NK-92 (cell line): ENCODE measurements around the gene RAB40B.

ENCODE experiments used
- DNase-seq: peaks from one replicate; lab custom pipeline; 2025; ENCODE audit not compliant: unreplicated experiment; lab: John Stamatoyannopoulos, UW

RAB40B gene

DNA sequence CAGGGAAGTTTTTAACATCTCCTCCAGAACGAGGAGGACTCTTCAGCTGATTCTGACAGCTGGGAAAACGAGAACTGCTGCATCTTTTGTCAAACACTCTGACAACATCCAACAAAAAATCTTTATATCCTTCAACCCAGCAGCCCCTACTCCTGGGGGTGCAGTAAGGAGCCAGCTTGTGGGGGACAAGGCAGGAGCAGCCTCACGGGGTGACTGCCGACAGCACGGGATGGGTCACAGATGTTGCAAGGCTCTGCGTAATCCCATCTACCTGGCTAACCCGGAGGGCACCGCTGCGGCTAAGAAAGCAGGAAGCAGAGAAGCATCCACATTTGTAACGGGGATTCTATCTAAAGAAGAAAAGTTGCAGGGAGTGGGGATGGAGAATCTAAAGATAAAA is 78.9 kb downstream of the RAB40B start:
- no peak for DNase-seq

DNA sequence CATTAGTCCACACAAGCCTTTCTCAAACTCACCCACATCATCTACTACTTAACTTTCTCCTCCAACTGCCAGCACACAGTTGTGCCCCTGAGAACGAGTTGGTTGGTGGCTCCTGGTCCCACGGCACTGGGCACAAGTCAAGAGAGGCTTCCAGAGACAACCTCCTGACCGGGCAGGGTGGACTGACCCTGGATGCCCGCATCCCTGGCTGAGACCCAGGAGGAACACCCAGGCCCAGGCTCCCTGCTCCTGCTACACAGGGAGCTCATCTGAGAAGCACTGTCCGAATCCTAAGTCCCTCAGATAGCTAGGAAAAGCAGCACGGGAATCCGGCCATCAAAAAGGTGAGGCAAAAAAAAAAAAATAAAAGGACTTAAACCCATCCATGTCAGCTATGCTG is 79.3 kb downstream of the RAB40B start:
- no peak for DNase-seq

DNA sequence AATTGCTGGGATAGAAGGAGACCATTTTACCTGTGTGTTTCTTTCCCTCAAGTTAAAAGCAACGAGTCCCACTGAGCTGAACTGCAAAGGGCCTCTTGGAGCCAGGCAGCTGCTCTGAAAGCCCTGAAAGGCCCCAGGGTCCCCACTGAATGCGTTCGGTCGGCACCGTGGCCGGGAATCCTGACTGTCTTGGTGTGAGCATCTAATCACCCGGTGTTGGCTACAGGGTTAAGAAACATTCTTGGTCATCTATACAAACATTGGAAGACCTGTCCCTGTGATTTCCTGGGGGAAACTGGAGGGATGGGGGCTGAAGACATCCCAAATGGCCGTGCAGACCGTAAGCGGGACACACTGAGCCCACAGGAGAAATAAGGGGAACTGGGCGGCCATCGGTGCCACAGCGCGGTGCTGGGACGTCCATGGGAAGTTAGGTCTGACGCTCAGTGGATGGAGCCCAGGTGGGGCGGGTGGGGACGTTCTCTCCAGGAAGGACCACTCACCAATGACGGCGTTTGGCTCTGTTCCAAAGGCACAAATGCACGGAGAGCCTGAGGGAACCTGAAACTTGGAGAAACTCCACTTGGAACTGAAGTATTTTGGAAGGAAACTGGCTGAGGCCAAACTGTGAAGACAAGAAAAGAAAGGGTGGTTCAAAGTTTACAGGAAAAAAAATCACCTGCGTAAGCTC is 82.3 kb downstream of the RAB40B start:
- no peak for DNase-seq

DNA sequence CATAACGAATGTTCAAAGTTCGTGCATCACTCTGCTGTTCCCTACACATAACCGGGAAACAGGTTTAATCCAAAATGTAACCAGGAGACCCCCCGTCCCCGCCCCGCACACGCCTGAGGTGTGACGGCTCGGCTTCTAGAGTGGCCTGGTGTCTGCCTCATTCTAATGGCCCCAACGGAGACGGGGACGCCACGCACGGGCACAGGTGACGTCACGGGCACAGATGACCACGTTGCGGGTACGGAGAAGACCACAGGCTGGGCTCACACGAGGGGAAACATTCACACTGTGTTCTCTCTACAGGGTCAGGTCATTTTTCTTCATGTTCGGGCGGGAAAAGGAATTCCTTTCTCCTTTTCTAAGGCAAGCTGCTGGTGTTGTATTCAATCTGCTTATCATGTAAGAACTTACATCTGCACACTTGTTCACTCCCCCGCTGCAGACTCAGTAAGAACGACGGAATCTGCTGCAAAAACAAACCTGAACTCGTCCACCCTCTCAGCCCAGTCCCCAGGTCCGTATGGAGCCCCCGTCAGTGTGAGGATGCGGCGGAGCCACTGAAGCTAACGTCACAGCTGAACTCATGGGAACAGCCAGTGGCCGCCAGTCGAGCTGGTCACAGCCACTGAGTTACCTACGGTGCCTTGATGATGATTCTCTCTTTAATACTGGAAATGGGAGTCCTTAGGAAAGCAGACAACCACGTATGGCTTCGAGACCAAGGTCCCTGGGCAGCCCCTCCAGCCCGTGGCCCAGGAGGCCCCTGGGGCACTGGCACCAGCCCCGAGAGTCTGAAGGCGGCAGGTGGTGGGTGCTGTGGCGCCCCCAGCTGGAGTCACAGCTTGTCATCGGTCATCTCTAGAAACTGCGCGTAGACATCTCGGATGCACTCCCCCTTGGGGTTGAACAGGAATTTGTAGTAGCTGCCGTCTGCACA is 83.1 kb downstream of the RAB40B start:
- DNase-seq = no peak

DNA sequence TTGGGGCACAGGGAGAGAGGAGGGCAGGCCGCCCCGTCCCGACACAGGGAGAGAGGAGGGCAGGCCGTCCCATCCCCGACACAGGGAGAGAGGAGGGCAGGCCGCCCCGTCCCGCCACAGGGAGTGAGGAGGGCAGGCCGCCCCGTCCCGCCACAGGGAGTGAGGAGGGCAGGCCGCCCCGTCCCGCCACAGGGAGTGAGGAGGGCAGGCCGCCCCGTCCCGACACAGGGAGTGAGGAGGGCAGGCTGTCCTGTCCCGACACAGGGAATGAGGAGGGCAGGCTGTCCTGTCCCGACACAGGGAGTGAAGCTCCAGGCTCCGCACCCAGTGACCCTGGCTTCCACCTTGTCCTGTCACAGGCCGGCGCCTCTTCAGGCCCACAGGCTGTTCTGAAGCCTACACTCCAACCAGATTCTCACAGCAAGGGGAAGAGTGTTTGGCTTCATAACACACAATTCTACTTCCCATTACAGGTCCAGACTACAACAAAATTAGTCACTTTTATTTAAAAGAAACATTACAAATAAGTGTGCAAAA is 84.3 kb downstream of the RAB40B start:
- DNase-seq = no peak

DNA sequence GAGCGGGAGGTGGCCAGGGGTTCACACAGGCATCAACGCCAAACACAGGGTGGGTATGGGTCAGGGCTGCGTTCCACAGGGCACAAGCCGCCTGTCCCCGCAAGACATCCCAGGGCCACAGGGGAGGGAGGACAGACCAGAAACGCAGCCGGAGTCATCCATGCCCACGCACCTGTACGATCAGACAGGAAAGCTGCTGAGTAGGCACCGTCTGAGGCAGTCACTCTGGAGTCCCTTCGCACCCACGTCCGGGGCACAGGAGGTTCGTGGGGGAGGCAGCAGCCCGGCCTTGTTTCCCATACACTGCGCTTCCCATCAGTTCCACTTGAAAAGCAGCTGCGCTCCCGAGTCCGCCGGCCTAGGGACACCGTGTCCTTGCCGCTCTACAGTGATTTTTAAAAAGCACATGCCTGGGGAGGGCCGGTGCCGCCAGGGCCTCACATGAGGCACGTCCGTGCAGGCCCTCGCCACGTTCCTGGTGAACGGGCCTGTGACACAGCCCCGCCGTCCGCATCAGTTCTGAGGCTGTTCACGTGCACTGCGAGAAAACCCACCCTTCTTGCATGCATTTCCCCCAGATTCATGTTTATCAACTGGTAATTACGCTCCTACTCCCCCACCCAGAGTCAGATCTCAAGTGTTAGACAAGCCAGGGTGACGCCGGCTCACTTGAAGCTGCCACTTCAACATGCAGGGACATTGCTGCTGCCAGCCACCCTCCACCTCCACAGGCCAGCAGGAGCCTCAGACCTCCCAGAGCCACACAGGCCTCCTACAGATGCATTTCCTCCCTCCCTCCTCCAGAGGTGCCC is 85.0 kb downstream of the RAB40B start:
- DNase-seq = no peak

DNA sequence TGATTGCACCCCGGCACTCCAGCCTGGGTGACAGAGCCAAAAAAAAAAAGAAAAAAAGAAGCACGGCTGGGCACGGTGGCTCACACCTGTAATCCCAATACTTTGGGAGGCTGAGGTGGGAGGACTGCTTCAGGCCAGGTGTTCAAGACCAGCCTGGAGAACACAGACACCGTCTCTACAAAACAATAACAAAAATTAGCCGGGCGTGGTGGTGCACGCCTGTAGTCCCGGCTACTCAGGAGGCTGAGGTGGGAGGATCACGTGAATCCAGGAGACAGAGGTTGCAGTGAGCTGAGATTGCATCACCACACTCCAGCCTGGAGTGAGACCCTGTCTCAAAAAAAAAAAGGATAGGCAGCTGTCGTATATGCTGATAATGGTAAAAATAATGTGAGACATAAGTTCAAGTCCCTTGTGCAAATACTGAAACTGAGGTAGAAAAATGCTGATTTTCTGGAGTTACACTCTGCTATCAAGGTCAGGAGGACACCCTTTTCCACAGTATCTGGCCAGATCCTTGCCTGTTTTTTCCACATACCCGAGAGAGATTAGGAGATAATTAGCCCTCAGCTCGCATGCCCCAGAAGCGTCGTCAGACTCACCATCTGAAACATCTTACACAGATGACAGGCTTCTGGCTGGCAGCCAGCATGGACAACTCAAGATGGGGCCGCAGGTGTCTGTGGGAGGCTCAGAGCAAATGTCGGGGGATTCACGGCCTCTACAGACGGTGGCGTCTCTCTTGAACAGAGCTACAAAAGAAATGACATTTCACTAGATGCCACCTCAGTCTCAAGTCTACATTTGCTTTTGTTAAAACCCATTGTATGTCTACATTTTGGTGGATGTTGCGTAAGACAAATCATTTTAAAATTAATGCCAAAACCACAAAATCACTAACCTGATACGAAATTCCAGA is 87.1 kb downstream of the RAB40B start:
- DNase-seq = no peak

DNA sequence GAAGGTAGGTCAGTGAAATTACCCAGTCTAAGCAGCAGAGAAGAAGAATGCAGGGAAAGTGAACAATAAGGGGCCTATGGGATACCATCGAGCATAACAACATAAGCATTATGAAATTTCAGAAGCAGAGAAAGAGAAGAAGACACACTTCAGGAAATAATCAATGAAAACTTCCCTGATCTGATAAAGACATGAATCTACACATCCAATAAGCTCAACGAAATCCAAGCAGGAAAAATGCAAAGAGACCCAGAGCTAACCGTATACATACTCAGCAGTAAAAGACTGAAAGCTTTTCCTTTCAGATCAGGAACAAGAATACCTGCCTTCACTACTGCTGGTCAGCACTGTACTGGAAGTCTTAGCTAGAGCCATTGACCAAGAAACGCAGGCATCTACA is 88.8 kb downstream of the RAB40B start:
- no peak for DNase-seq

DNA sequence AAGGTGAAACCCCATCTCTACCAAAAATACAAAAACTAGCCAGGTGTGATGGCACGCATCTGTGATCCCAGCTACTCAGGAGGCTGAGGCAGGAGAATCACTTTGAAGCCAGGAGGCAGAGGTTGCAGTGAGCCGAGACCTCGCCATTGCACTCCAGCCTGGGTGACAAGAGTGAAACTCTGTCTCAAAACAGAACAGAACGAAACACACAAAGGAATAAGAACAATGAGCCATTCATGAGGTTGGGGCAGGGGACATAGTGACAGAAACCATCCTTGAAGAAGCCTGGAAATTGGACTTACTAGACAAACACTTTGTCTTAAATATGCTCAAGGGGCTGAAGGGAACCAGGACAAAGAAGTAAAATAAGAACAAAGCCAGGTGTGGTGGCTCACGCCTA is 89.7 kb downstream of the RAB40B start:
- DNase-seq = no peak

DNA sequence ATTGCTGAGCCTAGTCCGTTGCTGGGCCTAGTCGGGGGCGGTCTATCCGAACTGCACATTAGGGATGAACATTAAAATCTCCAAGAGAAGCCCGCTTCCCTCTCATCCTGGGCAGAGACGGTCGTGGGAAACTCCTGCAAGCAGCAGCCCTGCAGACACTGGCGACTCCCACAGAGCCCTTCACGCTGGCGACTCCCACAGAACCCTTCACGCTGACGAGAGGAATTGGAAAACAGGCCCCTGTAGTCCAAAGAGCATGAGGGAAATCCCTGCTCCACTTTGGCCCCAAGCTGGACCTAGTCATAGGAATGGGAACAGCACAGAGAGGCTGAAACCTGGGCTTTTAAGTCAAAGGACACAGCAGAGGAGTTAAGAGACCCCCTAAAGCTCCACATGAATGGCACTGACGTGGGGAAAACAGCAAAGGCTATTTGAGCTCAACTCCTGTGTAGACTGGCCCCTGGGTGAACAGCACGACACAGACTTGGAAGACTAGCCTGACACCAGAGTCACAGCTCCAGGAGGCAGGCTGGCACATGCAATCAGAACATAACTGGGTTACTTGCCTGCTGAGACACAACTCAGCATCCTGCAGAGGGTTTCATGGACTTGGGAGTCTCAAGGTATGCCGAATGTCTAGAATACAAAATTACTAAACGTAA is 92.4 kb downstream of the RAB40B start:
- DNase-seq = no peak
